Dendritic cell treated with granulocyte-macrophage colony-stimulating factor and Interleukin-4, amounts not matched to agents 40 ng/mL and 50 ng/mL, for 4 days (primary cell): ENCODE data around the gene ILF3.

Source experiments
- H3K27ac Mint-ChIP-seq: one replicate; pipeline ENCODE4 v1.8.0; 2022; ENCODE audit warnings: mild to moderate bottlenecking, mixed read lengths
- H3K27me3 Mint-ChIP-seq: one replicate; pipeline ENCODE4 v1.8.0; 2022; ENCODE audit warnings: mild to moderate bottlenecking, mixed read lengths
- H3K36me3 Mint-ChIP-seq: one replicate; pipeline ENCODE4 v1.8.0; 2022; ENCODE audit warnings: low read depth, mixed read lengths
- H3K4me1 Mint-ChIP-seq: one replicate; pipeline ENCODE4 v1.8.0; 2022; ENCODE audit warnings: low read depth, mixed read lengths
- H3K4me3 Mint-ChIP-seq: one replicate; pipeline ENCODE4 v1.8.0; 2022; ENCODE audit warnings: mild to moderate bottlenecking, moderate library complexity, mixed read lengths
- H3K9me3 Mint-ChIP-seq: one replicate; pipeline ENCODE4 v1.8.0; 2022; ENCODE audit warnings: mixed read lengths
- intact Hi-C: fragments of 100-400 bp; cut with micrococcal nuclease; formaldehyde crosslinking; loops from one replicate; pipeline ENCODE4 v1.15.0; 2022

The ILF3 gene

DNA sequence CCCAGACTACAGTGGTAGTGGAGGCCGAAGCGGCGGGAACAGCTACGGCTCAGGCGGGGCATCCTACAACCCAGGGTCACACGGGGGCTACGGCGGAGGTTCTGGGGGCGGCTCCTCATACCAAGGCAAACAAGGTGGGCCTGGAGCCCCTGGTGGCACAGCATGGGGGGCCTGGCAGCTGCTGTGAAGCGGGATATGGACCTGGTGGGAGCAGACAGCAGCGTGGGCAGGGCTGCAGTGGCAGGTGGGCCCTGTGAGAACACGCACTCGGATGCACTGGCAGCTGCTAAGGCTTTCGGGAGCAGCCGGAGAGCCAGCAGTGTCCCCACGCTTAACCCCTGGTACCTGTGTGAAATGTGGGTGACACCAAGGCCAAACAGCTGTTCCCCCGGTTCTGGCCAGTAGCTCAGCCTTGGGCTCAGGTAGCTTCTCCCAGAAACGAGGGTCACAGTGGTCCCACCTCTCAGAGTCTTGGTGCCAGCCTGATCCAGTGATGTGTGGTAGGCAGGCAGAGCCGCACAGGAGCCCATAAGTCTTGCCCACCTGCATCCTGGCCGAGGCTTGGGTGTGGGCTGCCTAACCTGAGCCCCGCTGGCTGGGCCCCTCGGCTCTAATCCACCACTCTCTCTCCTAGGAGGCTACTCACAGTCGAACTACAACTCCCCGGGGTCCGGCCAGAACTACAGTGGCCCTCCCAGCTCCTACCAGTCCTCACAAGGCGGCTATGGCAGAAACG is 34.6 kb downstream of the ILF3 start:
- Mint-ChIP-seq H3K4me1 (no peaks in the 10 kb centered on the region), H3K9me3 (no peaks in the 10 kb centered on the region), H3K27me3 (no peaks in the 10 kb centered on the region), H3K4me3 (no peak overlapping the region), H3K27ac (no peak overlapping the region), H3K36me3 (peaks cover 90% of the 10 kb centered on the region)
- intact Hi-C loops: no loop called here

DNA sequence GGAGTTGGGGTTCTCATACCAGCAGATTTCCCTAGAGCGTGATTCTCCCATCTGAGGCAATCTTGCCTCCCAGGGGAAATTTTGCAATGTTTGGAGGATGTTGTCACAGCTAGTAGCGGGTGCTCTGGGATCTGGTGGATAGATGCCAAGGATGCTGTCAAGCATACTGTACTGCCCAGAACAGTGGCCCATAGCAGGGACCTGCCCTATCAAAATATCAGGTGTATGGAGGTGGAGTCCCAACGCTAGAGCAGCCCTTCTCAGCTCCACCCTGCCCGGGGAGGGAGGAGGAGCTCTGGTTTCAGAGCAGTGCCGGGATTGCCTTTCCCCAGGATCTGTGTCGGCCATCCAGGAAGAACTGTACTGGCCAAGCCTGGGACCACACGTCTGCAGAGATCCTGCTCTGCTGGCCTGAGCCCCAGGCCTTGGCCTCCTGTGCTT is 36.2 kb downstream of the ILF3 start:
- Mint-ChIP-seq H3K9me3 (no peaks in the 10 kb centered on the region), H3K27me3 (no peaks in the 10 kb centered on the region), H3K4me1 (peaks cover 9% of the 10 kb centered on the region), H3K36me3 (peaks cover 74% of the 10 kb centered on the region), H3K4me3 (no peak overlapping the region), H3K27ac (no peak overlapping the region)
- intact Hi-C loops: loop anchor here (10.0 kb wide), 1 partner anchor 186 kb away; the partner anchor contains the start of gene KEAP1

DNA sequence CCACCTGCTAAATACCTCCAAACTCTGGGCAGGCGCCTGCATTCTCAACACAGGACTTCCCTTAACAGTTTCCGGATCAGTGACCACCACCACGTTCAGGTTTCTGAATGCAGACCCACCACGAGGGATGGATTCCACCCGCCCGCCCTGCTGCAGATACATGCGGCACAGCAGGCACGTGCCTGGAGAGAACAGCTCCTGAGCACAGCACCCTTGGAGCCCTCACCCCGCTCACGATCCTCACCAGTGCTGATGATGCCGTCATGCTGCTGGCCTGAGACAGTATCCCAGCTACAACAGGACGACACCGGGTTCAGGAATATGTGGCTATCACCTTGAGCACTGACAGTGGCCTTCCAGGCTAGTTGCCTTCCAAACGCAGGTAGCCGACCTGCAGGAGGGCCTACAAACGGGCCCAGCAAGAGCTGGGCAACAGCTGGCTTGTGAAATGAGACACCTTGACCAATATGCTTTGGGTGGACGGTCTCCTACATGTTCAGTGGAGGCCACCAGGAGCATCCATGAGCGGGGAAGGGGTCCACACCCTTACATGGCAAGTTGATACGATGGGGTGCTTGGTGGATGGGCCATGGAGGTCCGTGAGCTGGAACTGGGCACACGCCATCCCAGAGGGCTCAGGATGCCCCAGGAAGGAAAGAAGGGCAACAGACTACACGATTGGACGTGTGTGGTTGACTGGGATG is 37.2 kb downstream of the ILF3 start:
- intact Hi-C loops: loop anchor here (10.0 kb wide), 1 partner anchor 187 kb away; the partner anchor contains the start of gene KEAP1
- Mint-ChIP-seq H3K36me3 (peaks cover 64% of the 10 kb centered on the region), H3K27me3 (peaks cover 4% of the 10 kb centered on the region), H3K4me1 (peaks cover 19% of the 10 kb centered on the region), H3K27ac (no peak overlapping the region), H3K4me3 (no peak overlapping the region), H3K9me3 (no peaks in the 10 kb centered on the region)

DNA sequence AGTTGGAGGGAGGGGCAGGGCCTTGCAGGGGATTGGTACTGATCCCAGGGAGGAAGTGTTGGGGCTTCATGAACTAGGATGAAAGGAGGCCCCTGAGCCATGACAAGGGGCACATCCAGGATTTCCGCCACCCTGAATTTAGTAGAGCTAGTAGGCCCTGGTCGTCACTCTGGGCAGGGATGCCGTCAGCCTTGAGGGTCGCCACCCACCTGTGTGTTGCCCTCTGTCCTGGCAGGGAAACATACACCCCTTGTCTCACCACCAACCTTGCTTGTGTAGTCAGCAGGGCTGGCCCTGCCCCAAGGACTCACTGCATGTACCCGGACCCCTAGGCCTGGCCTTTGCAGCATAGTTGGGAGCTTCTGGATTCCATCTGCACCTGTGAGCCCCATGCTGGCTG is 37.7 kb downstream of the ILF3 start:
- intact Hi-C loops: loop anchor here (10.0 kb wide), 1 partner anchor 187 kb away; the partner anchor contains the start of gene KEAP1
- Mint-ChIP-seq H3K4me3 (no peak overlapping the region), H3K36me3 (peaks cover 59% of the 10 kb centered on the region), H3K27ac (no peak overlapping the region), H3K27me3 (peaks cover 7% of the 10 kb centered on the region), H3K4me1 (peaks cover 19% of the 10 kb centered on the region), H3K9me3 (no peaks in the 10 kb centered on the region)

DNA sequence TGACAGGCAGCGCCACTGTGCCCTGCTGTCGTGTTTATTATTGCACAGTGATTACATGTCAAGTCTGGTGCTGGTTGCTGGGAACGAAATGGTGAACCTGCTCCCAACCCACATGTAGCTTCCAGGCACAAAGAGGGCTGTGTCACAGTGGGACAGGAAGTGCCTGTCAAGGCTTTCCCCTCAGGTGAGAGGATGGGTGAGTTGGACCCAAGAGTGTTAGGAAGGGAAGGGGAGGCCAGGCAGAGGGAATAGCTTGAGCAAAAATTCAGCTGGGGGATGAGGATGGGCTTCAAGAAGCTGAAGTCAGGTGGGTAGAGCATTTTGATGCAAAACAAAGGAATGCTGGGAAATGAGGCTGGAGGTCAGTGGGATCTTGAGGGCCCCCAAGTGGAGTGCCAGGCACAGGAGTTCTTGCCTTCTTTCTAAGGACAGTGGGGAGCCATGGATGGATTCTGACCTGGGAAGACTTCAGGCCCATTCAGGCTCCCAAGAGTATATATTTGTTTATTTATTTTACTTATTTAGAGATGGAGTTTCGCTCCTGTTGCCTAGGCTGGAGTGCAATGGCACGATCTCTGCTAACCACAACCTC is 38.6 kb downstream of the ILF3 start:
- no peak overlapping the region for H3K27ac Mint-ChIP-seq
- peaks cover 50% of the 10 kb centered on the region for H3K36me3 Mint-ChIP-seq
- peaks cover 15% of the 10 kb centered on the region for H3K27me3 Mint-ChIP-seq
- no peaks in the 10 kb centered on the region for H3K9me3 Mint-ChIP-seq
- H3K4me3 Mint-ChIP-seq: no peak overlapping the region
- peaks cover 19% of the 10 kb centered on the region for H3K4me1 Mint-ChIP-seq
- intact Hi-C loops: loop anchor here (10.0 kb wide), 1 partner anchor 188 kb away; the partner anchor contains the start of gene KEAP1

DNA sequence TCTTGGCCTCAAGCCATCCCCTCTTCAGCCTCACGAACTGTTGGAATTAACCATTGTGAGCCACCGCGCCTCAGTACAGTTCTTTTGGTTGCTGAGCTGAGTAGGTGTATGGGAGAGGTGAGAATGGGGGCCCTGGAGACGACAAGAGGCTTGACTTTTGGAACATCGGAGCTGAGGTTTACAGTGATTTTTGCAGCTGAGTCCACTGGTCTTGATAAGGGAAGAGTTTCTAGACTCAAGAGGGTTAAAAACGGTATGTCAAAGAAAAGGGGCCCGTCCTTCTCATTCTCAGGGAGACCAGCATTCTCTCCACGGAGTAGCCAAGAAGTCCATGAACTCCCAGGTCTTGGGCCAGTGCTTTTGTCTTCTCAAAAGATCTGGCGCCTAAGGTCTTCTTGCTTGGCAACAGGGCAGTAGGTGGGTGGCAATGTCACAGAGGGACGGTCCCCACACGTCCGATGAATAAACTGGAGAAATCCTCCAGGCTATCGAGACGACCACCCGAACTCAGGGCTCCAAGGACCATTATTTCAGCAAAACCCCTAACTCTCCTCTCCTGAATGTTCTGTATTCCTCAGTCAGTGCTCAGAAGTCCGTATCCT is 40.7 kb downstream of the ILF3 start:
- no peaks in the 10 kb centered on the region for H3K9me3 Mint-ChIP-seq
- H3K4me3 Mint-ChIP-seq: no peak overlapping the region
- no peak overlapping the region for H3K27ac Mint-ChIP-seq
- intact Hi-C loops: loop anchor here (5.0 to 10.0 kb wide), 3 partner anchors 38 to 190 kb away; partner anchors contain the start of genes CDKN2D, KEAP1 and KRI1
- peaks cover 29% of the 10 kb centered on the region for H3K36me3 Mint-ChIP-seq
- peaks cover 15% of the 10 kb centered on the region for H3K27me3 Mint-ChIP-seq
- H3K4me1 Mint-ChIP-seq: peaks cover 19% of the 10 kb centered on the region

DNA sequence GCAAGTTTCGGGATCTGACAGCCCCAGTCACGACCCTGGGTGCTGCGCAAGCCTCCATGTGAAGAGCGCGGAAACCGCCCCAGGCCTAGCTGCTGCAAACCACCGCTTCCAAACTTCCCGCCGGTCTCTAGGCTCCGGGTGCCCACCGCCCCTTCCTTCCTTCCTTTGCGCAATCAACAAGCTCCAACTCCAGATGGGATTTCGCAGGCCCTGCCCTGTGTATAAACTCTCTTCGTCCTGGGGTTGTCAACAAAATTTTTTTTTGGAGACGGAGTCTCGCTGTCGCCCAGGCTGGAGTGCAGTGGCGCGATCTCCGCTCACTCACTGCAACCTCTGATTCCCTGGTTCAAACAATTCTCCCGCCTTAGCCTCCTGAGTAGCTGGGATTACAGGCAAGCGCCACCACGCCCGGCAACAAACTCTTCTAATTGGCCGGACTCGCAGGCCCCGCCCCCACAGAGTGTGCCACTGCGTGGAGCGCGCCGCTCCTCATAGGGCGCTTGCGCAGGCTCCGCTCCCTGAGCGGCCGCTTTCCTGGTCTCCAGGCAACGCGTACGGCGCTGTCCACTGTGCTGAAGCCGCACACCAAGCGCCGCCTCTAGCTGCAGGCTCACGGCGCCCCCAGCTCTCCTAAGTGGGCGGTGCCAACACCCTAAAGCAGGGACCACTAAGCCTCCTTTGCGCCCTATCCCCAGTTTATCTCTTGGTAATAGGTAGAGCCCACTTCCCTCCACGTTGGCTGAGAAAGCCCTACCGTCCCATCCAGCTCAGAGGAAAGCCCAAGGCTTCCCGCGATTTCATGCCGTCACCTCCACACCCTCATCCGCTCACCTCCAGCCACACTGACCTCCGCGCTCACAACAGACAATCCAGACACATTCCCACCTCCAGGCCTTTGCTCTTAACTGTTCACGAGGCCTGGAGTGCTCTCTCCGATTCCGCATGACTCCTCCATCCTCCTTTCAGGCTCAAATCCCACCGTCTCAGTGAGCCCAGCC is 41.6 kb downstream of the ILF3 start:
- H3K36me3 Mint-ChIP-seq: peaks cover 21% of the 10 kb centered on the region
- H3K4me3 Mint-ChIP-seq: peak overlapping the region; percentile 79
- H3K4me1 Mint-ChIP-seq: peaks cover 19% of the 10 kb centered on the region
- no peaks in the 10 kb centered on the region for H3K9me3 Mint-ChIP-seq
- intact Hi-C loops: loop anchor here (5.0 to 10.0 kb wide), 3 partner anchors 38 to 191 kb away; partner anchors contain the start of genes CDKN2D, KEAP1 and KRI1
- H3K27me3 Mint-ChIP-seq: peaks cover 15% of the 10 kb centered on the region
- H3K27ac Mint-ChIP-seq: no peak overlapping the region

DNA sequence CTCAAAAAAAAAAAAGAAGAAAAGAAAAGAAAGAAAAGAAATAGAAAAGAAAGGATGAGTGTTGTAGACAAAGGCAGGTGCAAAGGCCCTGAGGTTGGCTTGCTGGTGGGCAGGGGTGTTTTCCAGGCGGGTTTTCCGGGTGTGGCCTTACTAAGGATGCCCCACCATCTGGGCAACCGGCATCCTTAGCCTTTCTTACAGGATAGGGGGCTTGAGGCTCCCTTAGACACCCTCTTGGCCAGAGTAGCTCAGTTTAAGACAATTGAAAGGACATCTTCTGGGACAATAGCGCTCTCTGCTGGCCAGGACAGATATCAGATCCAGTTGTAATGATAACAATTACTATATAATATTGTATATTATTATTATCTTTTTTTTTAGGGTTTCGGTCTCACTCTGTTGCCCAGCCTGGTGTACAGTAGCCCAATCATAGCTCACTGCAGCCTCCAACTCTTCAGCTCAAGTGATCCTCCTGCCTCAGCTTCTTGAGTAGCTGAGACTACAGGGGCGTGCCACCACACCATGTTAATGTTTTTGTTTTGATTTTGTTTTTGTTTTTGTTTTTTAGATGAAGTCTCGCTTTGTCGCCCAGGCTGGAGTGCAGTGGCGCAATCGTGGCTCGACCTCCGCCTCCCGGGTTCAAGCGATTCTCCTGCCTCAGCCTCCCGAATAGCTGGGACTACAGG is 45.6 kb downstream of the ILF3 start:
- H3K27me3 Mint-ChIP-seq: peaks cover 15% of the 10 kb centered on the region
- H3K4me3 Mint-ChIP-seq: no peak overlapping the region
- peaks cover 1% of the 10 kb centered on the region for H3K36me3 Mint-ChIP-seq
- no peak overlapping the region for H3K27ac Mint-ChIP-seq
- H3K4me1 Mint-ChIP-seq: peaks cover 29% of the 10 kb centered on the region
- intact Hi-C loops: loop anchor here (1.0 to 10.0 kb wide), 4 partner anchors 42 to 195 kb away; partner anchors contain the start of genes CDKN2D, KEAP1 and KRI1
- H3K9me3 Mint-ChIP-seq: no peaks in the 10 kb centered on the region

DNA sequence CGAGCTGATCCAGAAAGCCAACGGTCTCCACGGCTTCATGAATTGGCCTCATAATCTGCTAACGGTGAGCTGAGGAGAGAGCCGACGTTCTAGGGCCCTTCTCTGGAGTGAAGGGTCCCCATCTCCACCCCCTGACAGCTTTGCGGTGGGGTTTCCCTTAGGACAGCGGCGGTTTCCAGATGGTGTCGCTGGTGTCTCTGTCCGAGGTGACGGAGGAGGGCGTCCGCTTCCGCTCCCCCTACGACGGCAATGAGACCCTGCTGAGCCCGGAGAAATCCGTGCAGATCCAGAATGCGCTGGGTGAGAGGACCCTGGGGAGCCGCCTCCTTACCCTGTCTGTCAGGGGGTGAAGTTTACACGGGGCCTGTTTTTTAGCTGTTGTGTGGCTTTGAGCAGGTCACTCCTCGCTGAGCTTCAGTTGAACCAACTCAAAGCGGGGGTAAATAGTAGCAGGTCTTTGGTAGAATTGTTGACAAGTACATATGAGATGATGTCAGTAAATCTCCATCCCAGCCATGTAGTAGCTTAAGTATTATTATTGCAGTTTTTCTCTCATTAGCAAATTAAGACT is 47.9 kb downstream of the ILF3 start:
- peaks cover 13% of the 10 kb centered on the region for H3K36me3 Mint-ChIP-seq
- no peaks in the 10 kb centered on the region for H3K9me3 Mint-ChIP-seq
- H3K27ac Mint-ChIP-seq: peak overlapping the region; percentile 69
- peak overlapping the region; percentile 75 for H3K4me3 Mint-ChIP-seq
- H3K27me3 Mint-ChIP-seq: peaks cover 6% of the 10 kb centered on the region
- peaks cover 13% of the 10 kb centered on the region for H3K4me1 Mint-ChIP-seq
- intact Hi-C loops: no loop called here

DNA sequence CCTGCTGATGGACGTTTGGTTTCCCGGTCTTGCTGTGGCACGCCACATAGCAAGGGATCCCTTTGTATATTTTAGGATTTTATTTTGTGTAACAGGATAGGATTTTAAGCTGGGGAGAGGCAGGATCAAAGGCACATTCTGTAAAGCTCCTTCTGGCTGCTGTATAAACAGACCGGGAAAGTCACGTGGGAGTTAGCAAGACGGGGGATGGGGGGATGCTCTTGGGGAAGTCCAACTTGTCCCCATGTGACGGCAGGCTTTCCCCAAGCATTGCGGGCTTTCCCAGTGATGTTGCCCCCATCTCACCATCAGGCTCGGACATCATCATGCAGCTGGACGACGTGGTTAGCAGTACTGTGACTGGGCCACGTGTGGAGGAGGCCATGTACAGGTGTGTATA is 52.8 kb downstream of the ILF3 start:
- H3K4me3 Mint-ChIP-seq: no peak overlapping the region
- H3K4me1 Mint-ChIP-seq: peaks cover 4% of the 10 kb centered on the region
- H3K9me3 Mint-ChIP-seq: no peaks in the 10 kb centered on the region
- no peaks in the 10 kb centered on the region for H3K27me3 Mint-ChIP-seq
- no peak overlapping the region for H3K27ac Mint-ChIP-seq
- H3K36me3 Mint-ChIP-seq: peaks cover 51% of the 10 kb centered on the region
- intact Hi-C loops: no loop called here

DNA sequence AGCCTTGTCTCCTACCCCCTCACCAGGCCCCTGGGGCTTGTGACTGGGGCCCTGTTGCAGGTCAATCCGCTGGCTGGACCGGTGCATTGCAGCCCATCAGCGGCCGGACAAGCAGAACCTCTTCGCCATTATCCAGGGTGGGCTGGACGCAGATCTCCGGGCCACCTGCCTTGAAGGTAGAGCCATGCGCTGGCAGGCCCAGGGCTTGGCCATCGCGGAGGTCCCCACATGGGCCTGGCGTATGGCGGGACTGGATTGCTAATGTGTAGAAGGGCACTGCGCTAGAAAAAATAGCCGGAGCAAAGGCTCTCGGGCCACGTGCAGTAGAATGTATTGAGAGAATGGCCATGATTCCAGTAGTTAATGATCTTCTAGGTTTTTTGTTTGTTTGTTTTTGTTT is 53.3 kb downstream of the ILF3 start:
- H3K27me3 Mint-ChIP-seq: no peaks in the 10 kb centered on the region
- intact Hi-C loops: no loop called here
- no peaks in the 10 kb centered on the region for H3K4me1 Mint-ChIP-seq

DNA sequence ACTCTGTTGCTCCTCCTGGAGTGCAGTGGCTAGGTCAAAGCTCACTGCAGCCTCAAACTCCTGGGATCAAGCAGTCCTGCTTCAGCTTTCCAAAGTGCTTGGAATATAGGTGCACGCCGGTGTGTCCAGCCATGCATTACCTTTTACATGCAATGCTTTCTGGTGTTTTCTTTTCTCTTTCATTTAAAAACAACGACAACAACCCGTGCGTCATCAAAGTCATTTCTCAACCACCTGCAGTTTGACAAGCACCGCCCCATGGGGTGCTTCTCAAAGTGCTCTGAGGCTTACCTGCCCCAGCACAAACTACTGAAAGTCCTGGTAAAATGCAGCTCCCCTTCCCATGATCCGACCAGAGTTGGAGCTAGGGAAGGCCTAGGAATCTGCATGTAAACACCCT is 54.1 kb downstream of the ILF3 start:
- Mint-ChIP-seq H3K27me3 (no peaks in the 10 kb centered on the region), H3K36me3 (peaks cover 62% of the 10 kb centered on the region), H3K9me3 (no peaks in the 10 kb centered on the region), H3K4me1 (no peaks in the 10 kb centered on the region), H3K27ac (no peak overlapping the region), H3K4me3 (no peak overlapping the region)
- intact Hi-C loops: no loop called here

More for the DNA sequence above, 53.3 kb downstream of the ILF3 start:
- Mint-ChIP-seq H3K4me3 (no peak overlapping the region), H3K9me3 (no peaks in the 10 kb centered on the region), H3K36me3 (peaks cover 55% of the 10 kb centered on the region), H3K27ac (no peak overlapping the region)
